H1 (cell line): Measurements from ENCODE around the gene ATP7A. TPM values are rescaled to one million over a fixed set of nuclear protein-coding genes. Genes with fewer than 3 reads are reported as not detected.

ENCODE experiments used
- CTCF ChIA-PET: fragments of 300-600 bp; sonication (Branson Sonifier 250); formaldehyde crosslinking; loops from one replicate; lab custom pipeline; 2021; ENCODE audit not compliant: partially characterized antibody; lab: Charles Lee
- POLR2A ChIA-PET: fragments of 300-600 bp; sonication (Branson Sonifier 250); formaldehyde crosslinking; loops from one replicate; lab custom pipeline; 2021; ENCODE audit warnings: inconsistent platforms; ENCODE audit not compliant: partially characterized antibody; lab: Charles Lee
- DNase-seq, 2 experiments: peaks; one replicate each; pipeline versions ENCODE4 v3.0.0 to v3.0.0-alpha.2; 2010 to 2022; ENCODE audit warnings: low spot score in 2 of 2, low read depth in 1 of 2, mixed read lengths in 1 of 2
- FAIRE-seq: peaks from 2 replicates; lab custom pipeline; 2011; peaks lifted over from hg19 to GRCh38; lab: Jason Lieb, UNC
- H2AFZ ChIP-seq: 2 replicates; pipeline ENCODE4 v1.8.1; 2012; ENCODE audit warnings: low read length, inconsistent platforms
- H2AK5ac ChIP-seq: 2 replicates; pipeline ENCODE4 v1.6.1; 2013; ENCODE audit warnings: low read depth, low read length
- H2BK120ac ChIP-seq: replicated peaks from 2 replicates; pipeline ENCODE3; 2013; ENCODE audit warnings: low read depth, low read length, inconsistent platforms
- H2BK12ac ChIP-seq: 2 replicates; pipeline ENCODE4 v1.6.1; 2013; ENCODE audit warnings: low read depth, low read length
- H2BK15ac ChIP-seq: 2 replicates; pipeline ENCODE4 v1.6.1; 2013; ENCODE audit warnings: low read length
- H2BK20ac ChIP-seq: 2 replicates; pipeline ENCODE4 v1.6.1; 2013; ENCODE audit warnings: low read length
- H2BK5ac ChIP-seq: 2 replicates; pipeline ENCODE4 v1.6.1; 2013; ENCODE audit warnings: low read depth, low read length
- H3K14ac ChIP-seq: 2 replicates; pipeline ENCODE4 v1.6.1; 2013; ENCODE audit warnings: inconsistent platforms; ENCODE audit not compliant: insufficient read length
- H3K18ac ChIP-seq: 2 replicates; pipeline ENCODE4 v1.6.1; 2013; ENCODE audit warnings: low read length; ENCODE audit errors: extremely low read depth
- H3K23ac ChIP-seq: 2 replicates; pipeline ENCODE4 v1.6.1; 2013; ENCODE audit warnings: inconsistent platforms; ENCODE audit not compliant: insufficient read length
- H3K23me2 ChIP-seq: 2 replicates; pipeline ENCODE4 v1.6.1; 2013; ENCODE audit warnings: low read depth, low read length
- H3K27ac ChIP-seq: 2 replicates; pipeline ENCODE4 v1.6.1; 2011; ENCODE audit warnings: low read depth, low read length, inconsistent platforms
- H3K27me3 ChIP-seq, 4 experiments: replicated peaks in 1 of 4; 1 replicate in 1 of 4; 2 replicates in 3 of 4; pipeline versions ENCODE4 v1.6.1 to v1.8.1; 2011 to 2013; ENCODE audit warnings: low read length in 3 of 4, mild to moderate bottlenecking in 3 of 4, inconsistent platforms in 2 of 4, mixed read lengths in 2 of 4, moderate library complexity in 1 of 4; ENCODE audit not compliant: control insufficient read depth in 3 of 4, insufficient read depth in 3 of 4; ENCODE audit errors: extremely low read depth in 1 of 4
- H3K36me3 ChIP-seq, 4 experiments: 2 replicates each; pipeline versions ENCODE4 v1.6.1 to v1.8.1; 2011 to 2013; ENCODE audit warnings: mild to moderate bottlenecking in 4 of 4, low read length in 3 of 4, moderate library complexity in 2 of 4, control low read depth in 1 of 4, inconsistent platforms in 1 of 4; ENCODE audit not compliant: insufficient read depth in 4 of 4, control insufficient read depth in 2 of 4
- H3K4ac ChIP-seq: replicated peaks from 2 replicates; pipeline ENCODE3; 2013; ENCODE audit warnings: low read length, low read depth, mixed read lengths, inconsistent platforms; ENCODE audit not compliant: insufficient read length
- H3K4me1 ChIP-seq, 4 experiments: replicated peaks in 1 of 4; 1 replicate in 1 of 4; 2 replicates in 3 of 4; pipeline versions ENCODE4 v1.6.1 to v1.8.1; 2011 to 2013; ENCODE audit warnings: low read length in 3 of 4, inconsistent platforms in 2 of 4, mixed read lengths in 1 of 4; ENCODE audit not compliant: insufficient read depth in 4 of 4, control insufficient read depth in 3 of 4
- H3K4me2 ChIP-seq, 2 experiments: 2 replicates each; pipeline versions ENCODE4 v1.6.1 to v1.8.1; 2011 to 2013; ENCODE audit warnings: low read depth in 2 of 2, low read length in 2 of 2, control low read depth in 1 of 2, inconsistent platforms in 1 of 2, mild to moderate bottlenecking in 1 of 2; ENCODE audit not compliant: insufficient read depth in 1 of 2
- H3K4me3 ChIP-seq, 4 experiments: fragments of 200-600, 300-600 bp in 1 of 4; sonication (generic), shearing (Covaris generic), sonication (Bioruptor Twin) in 1 of 4; 2 replicates each; pipeline versions ENCODE4 v1.5.1 to v1.8.1; 2011 to 2016; ENCODE audit warnings: low read length in 4 of 4, low read depth in 3 of 4, control low read depth in 2 of 4, inconsistent platforms in 2 of 4, mild to moderate bottlenecking in 2 of 4, mixed read lengths in 1 of 4, moderate library complexity in 1 of 4; ENCODE audit not compliant: insufficient read depth in 2 of 4; ENCODE audit errors: extremely low read depth in 1 of 4
- H3K56ac ChIP-seq: replicated peaks from 2 replicates; pipeline ENCODE3; 2013; ENCODE audit warnings: low read depth, mild to moderate bottlenecking, mixed read lengths, low read length, inconsistent platforms; ENCODE audit not compliant: insufficient read length
- H3K79me1 ChIP-seq: 2 replicates; pipeline ENCODE4 v1.6.1; 2013; ENCODE audit warnings: low read depth, low read length, control low read depth
- H3K79me2 ChIP-seq, 2 experiments: 2 replicates each; pipeline versions ENCODE4 v1.6.1 to v1.8.1; 2012 to 2013; ENCODE audit warnings: low read length in 2 of 2, mild to moderate bottlenecking in 2 of 2, inconsistent platforms in 1 of 2; ENCODE audit not compliant: insufficient read depth in 2 of 2, control insufficient read depth in 1 of 2
- H3K9ac ChIP-seq, 4 experiments: replicated peaks in 1 of 4; 1 replicate in 1 of 4; 2 replicates in 3 of 4; pipeline versions ENCODE4 v1.6.1 to v1.8.1; 2011 to 2013; ENCODE audit warnings: low read depth in 3 of 4, low read length in 3 of 4, control low read depth in 2 of 4, mild to moderate bottlenecking in 2 of 4, moderate library complexity in 2 of 4, inconsistent platforms in 1 of 4; ENCODE audit errors: extremely low read depth in 1 of 4
- H3K9me3 ChIP-seq, 2 experiments: 2 replicates each; pipeline versions ENCODE4 v1.6.1 to v1.8.1; 2012 to 2013; ENCODE audit warnings: mild to moderate bottlenecking in 2 of 2, moderate library complexity in 2 of 2, control low read depth in 1 of 2, inconsistent platforms in 1 of 2, low read depth in 1 of 2, low read length in 1 of 2, mixed read lengths in 1 of 2; ENCODE audit not compliant: insufficient read depth in 2 of 2
- H4K20me1 ChIP-seq, 2 experiments: replicated peaks in 1 of 2; 2 replicates each; pipeline versions ENCODE3 to v1.8.1; 2011 to 2013; ENCODE audit warnings: inconsistent platforms in 2 of 2, low read length in 2 of 2, mild to moderate bottlenecking in 1 of 2; ENCODE audit not compliant: insufficient read depth in 2 of 2, control insufficient read depth in 1 of 2
- H4K5ac ChIP-seq: 2 replicates; pipeline ENCODE4 v1.6.1; 2013; ENCODE audit warnings: low read length, low read depth, mixed read lengths, inconsistent platforms; ENCODE audit not compliant: insufficient read length
- H4K8ac ChIP-seq: 2 replicates; pipeline ENCODE4 v1.8.0; 2013; ENCODE audit warnings: mild to moderate bottlenecking, moderate library complexity, low read length, inconsistent platforms; ENCODE audit not compliant: insufficient read depth; ENCODE audit errors: extremely low read depth
- H4K91ac ChIP-seq: replicated peaks from 2 replicates; pipeline ENCODE3; 2013; ENCODE audit warnings: low read length, mixed read lengths, inconsistent platforms; ENCODE audit not compliant: insufficient read length
- EP300 ChIP-seq, 2 experiments: IDR thresholded peaks; 1 replicate in 1 of 2; 2 replicates in 1 of 2; pipeline ENCODE4 v1.6.1; 2011 to 2012; ENCODE audit warnings: low read depth in 2 of 2, low read length in 2 of 2, mild to moderate bottlenecking in 2 of 2, borderline replicate concordance in 1 of 2, inconsistent platforms in 1 of 2, moderate library complexity in 1 of 2
- POLR2A ChIP-seq, 2 experiments: IDR thresholded peaks; 1 replicate in 1 of 2; 2 replicates in 1 of 2; pipeline ENCODE4 v1.6.1; 2011; ENCODE audit warnings: low read depth in 2 of 2, low read length in 2 of 2, mild to moderate bottlenecking in 2 of 2; ENCODE audit errors: control extremely low read depth in 1 of 2
- SAP30 ChIP-seq: fragments of 300-600 bp; sonication (generic); IDR thresholded peaks from 2 replicates; pipeline ENCODE4 v1.7.1; 2012; ENCODE audit warnings: low read length, moderate library complexity, mild to moderate bottlenecking, inconsistent platforms; ENCODE audit not compliant: insufficient read depth, insufficient replicate concordance
- SRF ChIP-seq: IDR thresholded peaks from 2 replicates; pipeline ENCODE4 v1.6.1; 2011; ENCODE audit warnings: mild to moderate bottlenecking, low read depth, low read length, moderate library complexity
- WGBS, 2 experiments: shearing (Covaris generic) in 1 of 2; methylation state at CpG; one replicate each; pipeline versions ENCODE4 v1.1.6 to v1.1.7; 2013 to 2015; ENCODE audit warnings: low lambda C conversion rate in 2 of 2, mixed read lengths in 2 of 2, inconsistent platforms in 1 of 2, low coverage in 1 of 2, missing lambda C conversion rate in 1 of 2; ENCODE audit not compliant: insufficient replicate concordance in 2 of 2, insufficient coverage in 1 of 2, insufficient read length in 1 of 2; ENCODE audit errors: extremely low coverage in 1 of 2, missing lambda C conversion rate in 1 of 2; 5-methylcytosine and 5-hydroxymethylcytosine counted together
- polyA plus RNA-seq, 7 experiments: library from polyadenylated mRNA; depleted of rRNA in 3 of 7; stranded (reverse) in 5 of 7; unstranded in 2 of 7; fragments of >200 nt in 5 of 7; fragments of 200-250 nt in 2 of 7; gene quantifications; 1 replicate in 5 of 7; 2 replicates in 1 of 7; 4 replicates in 1 of 7; pipeline versions ENCODE4 v1.2.1 to v1.2.3, GENCODE V29; 2011 to 2013; ENCODE audit warnings: missing spikeins in 2 of 7, mixed read lengths in 2 of 7
- total RNA-seq: library from RNA; stranded (reverse); fragmentation: NEBNext Ultra II Directional; extraction: Animal tissue kit (Norgen Biotek cat#: 25700); gene quantifications from 2 replicates; pipeline ENCODE4 v1.2.1, GENCODE V29; 2021

ATP7A gene
- total and polyA plus RNA-seq, 2 of the 8 experiments (the other 6 are each of a cell fraction or from before 2014, with no cell fraction given): 0.73 to 2.8 TPM

DNA sequence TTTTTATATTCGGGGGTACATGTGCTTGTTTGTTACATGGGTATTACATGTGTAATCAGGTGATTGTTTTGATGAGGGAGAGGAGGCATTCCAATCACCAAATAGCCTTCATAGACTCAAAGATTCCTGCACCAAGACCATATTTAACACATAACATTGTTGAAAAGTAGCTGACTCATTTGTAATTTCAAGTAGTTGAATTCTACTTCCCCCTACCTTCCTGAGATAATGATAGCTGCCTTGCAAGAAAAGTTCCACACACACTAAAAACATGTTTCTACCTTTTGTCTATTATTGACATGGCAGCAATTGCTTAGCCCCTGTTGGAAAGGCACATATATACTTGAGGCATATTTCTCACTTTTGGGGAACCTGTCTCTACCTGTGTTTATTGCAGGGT, 42.8 kb downstream of the ATP7A start:
- POLR2A ChIA-PET: no interaction called here

More for the DNA sequence above, 42.8 kb downstream of the ATP7A start:
- Histone ChIP-seq H3K27ac (no peak overlapping the region), H3K18ac (no peak overlapping the region), H3K79me1 (no peaks in the 10 kb centered on the region), H4K20me1 (no peaks in the 10 kb centered on the region), H3K4ac (no peak overlapping the region), H2BK120ac (no peak overlapping the region), H2BK15ac (no peak overlapping the region), H4K5ac (no peak overlapping the region), H3K4me1 (no peaks in the 10 kb centered on the region), H2AK5ac (no peak overlapping the region), H3K56ac (no peak overlapping the region), H3K23me2 (no peaks in the 10 kb centered on the region), H2BK20ac (no peak overlapping the region), H3K79me2 (no peaks in the 10 kb centered on the region), H2BK5ac (no peak overlapping the region), H4K8ac (no peak overlapping the region), H2BK12ac (no peak overlapping the region), H3K4me3 (no peak overlapping the region), H3K9me3 (no peaks in the 10 kb centered on the region), H3K4me2 (no peak overlapping the region), H3K23ac (no peak overlapping the region), H3K27me3 (no peaks in the 10 kb centered on the region), H3K9ac (no peak overlapping the region), H3K36me3 (no peaks in the 10 kb centered on the region), H4K91ac (no peak overlapping the region), H3K14ac (no peak overlapping the region), H2AFZ (no peak overlapping the region)
- 92% methylated on average over 1 of the region's 1 CpG; no CpG with 5 or more reads in 1 of the 2 experiments for WGBS, 2 experiments
- DNase-seq: no peak
- CTCF ChIA-PET: no interaction called here
- TF ChIP-seq EP300 (IDR thresholded peaks at IDR 0.05; ENCODE audit: borderline replicate concordance in 1 of 2, low read depth in 2 of 2, low read length in 2 of 2) (no peak), POLR2A (IDR thresholded peaks at IDR 0.05; ENCODE audit: control extremely low read depth in 1 of 2, low read depth in 2 of 2, low read length in 2 of 2) (no peak), SRF (no peak), SAP30 (no peak)
- no peak for FAIRE-seq
